HAP-1 (cell line): ENCODE measurements around the gene ZNF438.
"Not testable (repeated sequence)": the region's sequence is repeated elsewhere in the genome, so short reads cannot be mapped to it uniquely, and the experiment has no call there.

Source experiments
- DNase-seq, 2 experiments: peaks; one replicate each; pipeline ENCODE4 v3.0.0-alpha.2; 2016 to 2020; ENCODE audit warnings: low spot score in 2 of 2
- H3K27me3 ChIP-seq: fragments of 250-450 bp; sonication (Bioruptor Pico); 2 replicates; pipeline ENCODE4 v1.5.1; 2020; ENCODE audit warnings: low read depth, mild to moderate bottlenecking, moderate library complexity
- H3K36me3 ChIP-seq: fragments of 250-450 bp; sonication (Bioruptor Pico); replicated peaks from 2 replicates; pipeline ENCODE4 v1.5.1; 2020; ENCODE audit warnings: mild to moderate bottlenecking
- H3K4me1 ChIP-seq: fragments of 250-450 bp; sonication (Bioruptor Pico); 2 replicates; pipeline ENCODE4 v1.5.1; 2020; ENCODE audit warnings: mild to moderate bottlenecking
- H3K4me3 ChIP-seq: fragments of 250-450 bp; sonication (Bioruptor Pico); 2 replicates; pipeline ENCODE4 v1.5.1; 2020; ENCODE audit warnings: mild to moderate bottlenecking, moderate library complexity
- H3K9me3 ChIP-seq: fragments of 250-450 bp; sonication (Bioruptor Pico); 2 replicates; pipeline ENCODE4 v1.5.1; 2020; ENCODE audit warnings: mild to moderate bottlenecking, moderate library complexity
- in situ Hi-C: fragments of 300-500 bp; cut with MboI; formaldehyde crosslinking; loops from 3 replicates; pipeline ENCODE4 v1.14.3; 2020; ENCODE audit warnings: low sequenced_read_pairs, inconsistent platforms, mixed read lengths

The ZNF438 gene

GRCh38 chr10:30903397-30904138 lies 128.1 kb downstream of the ZNF438 start:
- Histone ChIP-seq H3K4me1 (no peaks in the 10 kb centered on the region), H3K27me3 (no peaks in the 10 kb centered on the region), H3K9me3 (no peaks in the 10 kb centered on the region), H3K36me3 (no peaks in the 10 kb centered on the region), H3K4me3 (no peak overlapping the region)
- no peak for DNase-seq
- in situ Hi-C loops: no loop called here

DNA sequence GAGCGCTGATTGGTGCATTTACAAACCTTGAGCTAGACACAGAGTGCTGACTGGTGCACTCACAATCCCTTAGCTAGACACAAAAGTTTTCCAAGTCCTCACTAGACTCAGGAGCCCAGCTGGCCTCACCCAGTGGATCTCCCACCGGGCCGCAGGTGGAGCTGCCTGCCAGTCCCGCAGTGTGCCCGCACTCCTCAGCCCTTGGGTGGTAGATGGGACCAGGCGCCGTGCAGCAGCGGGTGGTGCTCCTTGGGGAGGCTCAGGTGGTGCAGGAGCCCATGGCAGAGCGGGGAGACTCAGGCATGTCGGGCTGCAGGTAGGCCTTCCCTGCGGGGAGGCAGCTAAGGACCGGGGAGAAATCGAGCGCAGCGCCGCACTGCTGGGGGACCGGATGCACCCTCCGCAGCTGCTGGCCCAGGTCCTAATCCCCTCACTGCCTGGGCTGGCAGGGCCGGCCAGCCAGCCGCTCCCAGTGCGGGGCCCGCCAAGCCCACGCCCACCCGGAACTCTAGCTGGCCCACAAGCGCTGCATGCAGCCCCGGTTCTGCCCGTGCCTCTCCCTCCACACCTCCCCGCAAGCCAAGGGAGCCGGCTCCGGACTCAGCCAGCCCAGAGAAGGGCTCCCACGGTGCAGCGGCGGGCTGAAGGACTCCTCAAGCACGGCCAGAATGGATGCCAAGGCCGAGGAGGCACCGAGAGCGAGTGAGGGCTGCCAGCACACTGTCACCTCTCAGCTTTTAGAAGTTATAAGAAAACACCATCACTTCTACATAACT lies 128.9 kb downstream of the ZNF438 start:
- Histone ChIP-seq H3K9me3 (no peaks in the 10 kb centered on the region), H3K27me3 (no peaks in the 10 kb centered on the region), H3K36me3 (no peaks in the 10 kb centered on the region), H3K4me3 (no peak overlapping the region), H3K4me1 (no peaks in the 10 kb centered on the region)
- in situ Hi-C loops: no loop called here
- DNase-seq: no peak

DNA sequence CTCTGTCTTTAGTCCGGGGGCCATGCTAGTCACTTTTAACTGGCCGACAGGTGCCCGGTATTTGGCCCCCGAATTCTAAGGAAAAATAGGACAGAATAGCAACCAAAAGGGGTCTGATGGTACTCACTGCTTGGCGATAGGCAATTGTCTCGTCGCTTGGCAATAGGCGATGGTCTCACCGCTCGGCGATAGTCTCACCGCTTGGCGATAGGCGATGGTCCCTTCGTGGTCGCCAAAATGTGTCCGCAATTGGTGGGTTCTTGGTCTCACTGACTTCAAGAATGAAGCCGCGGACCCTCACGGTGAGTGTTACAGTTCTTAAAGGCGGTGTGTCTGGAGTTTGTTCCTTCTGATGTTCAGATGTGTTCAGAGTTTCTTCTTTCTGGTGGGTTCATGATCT lies 130.2 kb downstream of the ZNF438 start:
- H3K27me3 ChIP-seq, H3K36me3 ChIP-seq, H3K4me1 ChIP-seq, H3K4me3 ChIP-seq, in situ Hi-C loops, H3K9me3 ChIP-seq, DNase-seq: not testable (repeated sequence)

- in situ Hi-C loops: no loop called here
These were observed 132.7 kb downstream of the ZNF438 start for GRCh38 chr10:30898964-30899363.

GRCh38 chr10:30897547-30897946 lies 134.1 kb downstream of the ZNF438 start:
- in situ Hi-C loops: no loop called here
- H3K4me3 ChIP-seq: no peak overlapping the region
- no peaks in the 10 kb centered on the region for H3K9me3 ChIP-seq
- H3K4me1 ChIP-seq: no peaks in the 10 kb centered on the region
- no peaks in the 10 kb centered on the region for H3K27me3 ChIP-seq
- H3K36me3 ChIP-seq: no peaks in the 10 kb centered on the region
- DNase-seq: no peak

More at GRCh38 chr10:30898964-30899363, 132.7 kb downstream of the ZNF438 start:
- H3K4me3 ChIP-seq: no peak overlapping the region
- H3K4me1 ChIP-seq: no peaks in the 10 kb centered on the region
- DNase-seq: no peak
- no peaks in the 10 kb centered on the region for H3K27me3 ChIP-seq
- H3K9me3 ChIP-seq: no peaks in the 10 kb centered on the region
- no peaks in the 10 kb centered on the region for H3K36me3 ChIP-seq

GRCh38 chr10:30897048-30897447 lies 134.6 kb downstream of the ZNF438 start:
- DNase-seq: no peak
- no peaks in the 10 kb centered on the region for H3K27me3 ChIP-seq
- H3K4me1 ChIP-seq: no peaks in the 10 kb centered on the region
- H3K36me3 ChIP-seq: no peaks in the 10 kb centered on the region
- no peak overlapping the region for H3K4me3 ChIP-seq
- no peaks in the 10 kb centered on the region for H3K9me3 ChIP-seq
- in situ Hi-C loops: no loop called here

- no peaks in the 10 kb centered on the region for H3K27me3 ChIP-seq
- no peak overlapping the region for H3K4me3 ChIP-seq
- no peak for DNase-seq
- H3K36me3 ChIP-seq: no peaks in the 10 kb centered on the region
- no peaks in the 10 kb centered on the region for H3K9me3 ChIP-seq
- in situ Hi-C loops: no loop called here
- no peaks in the 10 kb centered on the region for H3K4me1 ChIP-seq
These were observed 137.4 kb downstream of the ZNF438 start for GRCh38 chr10:30894221-30894620.

- Histone ChIP-seq H3K9me3 (no peaks in the 10 kb centered on the region), H3K36me3 (no peaks in the 10 kb centered on the region), H3K27me3 (no peaks in the 10 kb centered on the region), H3K4me3 (no peak overlapping the region), H3K4me1 (no peaks in the 10 kb centered on the region)
- no peak for DNase-seq
- in situ Hi-C loops: no loop called here
These were observed 138.5 kb downstream of the ZNF438 start for GRCh38 chr10:30893208-30893607.

- no peaks in the 10 kb centered on the region for H3K27me3 ChIP-seq
- in situ Hi-C loops: no loop called here
- no peak for DNase-seq
- H3K4me1 ChIP-seq: no peaks in the 10 kb centered on the region
- no peaks in the 10 kb centered on the region for H3K36me3 ChIP-seq
- H3K4me3 ChIP-seq: no peak overlapping the region
- no peaks in the 10 kb centered on the region for H3K9me3 ChIP-seq
These were observed 143.8 kb downstream of the ZNF438 start for GRCh38 chr10:30887839-30888238.

DNA sequence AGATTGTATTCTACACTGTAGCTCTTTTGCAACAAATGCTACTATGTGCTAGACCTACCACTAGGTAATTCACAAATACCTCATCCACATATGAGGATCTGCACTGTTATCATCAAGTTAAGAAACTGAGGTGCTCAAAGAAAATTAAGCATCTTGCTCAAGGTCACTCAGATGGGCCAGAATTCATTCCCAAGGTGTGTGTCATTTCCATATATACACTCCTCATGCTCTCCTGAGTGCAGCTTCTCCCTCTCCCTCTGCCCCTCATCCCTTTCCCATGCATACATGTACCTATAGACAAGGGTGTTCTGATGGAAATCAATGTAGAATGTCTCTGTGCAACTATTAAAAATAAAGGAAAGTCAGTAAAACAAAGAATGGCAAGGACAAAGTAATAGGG lies 146.2 kb downstream of the ZNF438 start:
- H3K27me3 ChIP-seq: no peaks in the 10 kb centered on the region
- no peak overlapping the region for H3K4me3 ChIP-seq
- in situ Hi-C loops: no loop called here
- DNase-seq: no peak
- H3K9me3 ChIP-seq: no peaks in the 10 kb centered on the region
- no peaks in the 10 kb centered on the region for H3K4me1 ChIP-seq
- no peaks in the 10 kb centered on the region for H3K36me3 ChIP-seq

GRCh38 chr10:30883751-30884150 lies 147.9 kb downstream of the ZNF438 start:
- in situ Hi-C loops: no loop called here
- H3K9me3 ChIP-seq: no peaks in the 10 kb centered on the region

GRCh38 chr10:30883116-30883515 lies 148.5 kb downstream of the ZNF438 start:
- no peaks in the 10 kb centered on the region for H3K27me3 ChIP-seq
- no peak for DNase-seq
- H3K4me1 ChIP-seq: no peaks in the 10 kb centered on the region
- H3K36me3 ChIP-seq: no peaks in the 10 kb centered on the region
- no peak overlapping the region for H3K4me3 ChIP-seq
- no peaks in the 10 kb centered on the region for H3K9me3 ChIP-seq
- in situ Hi-C loops: no loop called here

More at GRCh38 chr10:30883751-30884150, 147.9 kb downstream of the ZNF438 start:
- Histone ChIP-seq H3K4me1 (no peaks in the 10 kb centered on the region), H3K36me3 (no peaks in the 10 kb centered on the region), H3K27me3 (no peaks in the 10 kb centered on the region), H3K4me3 (no peak overlapping the region)
- DNase-seq: no peak

DNA sequence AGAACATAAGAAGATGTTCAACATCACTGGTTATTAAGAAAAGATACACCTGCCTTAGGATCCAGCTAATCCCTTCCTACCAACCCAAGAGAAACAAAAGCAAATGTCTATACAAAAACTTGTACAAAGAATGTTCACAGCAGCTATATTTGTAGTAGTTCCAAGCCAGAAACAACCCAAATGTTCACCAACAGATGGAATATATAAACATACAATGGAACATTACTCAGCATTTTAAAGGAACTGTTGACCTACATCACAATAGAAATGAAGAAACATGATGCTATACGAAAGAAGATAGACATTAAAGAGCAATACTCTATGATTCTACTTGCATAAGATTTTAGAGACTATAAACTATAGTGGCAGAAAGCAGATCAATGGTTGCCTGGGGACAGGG lies 149.4 kb downstream of the ZNF438 start:
- Histone ChIP-seq H3K36me3 (no peaks in the 10 kb centered on the region), H3K4me3 (no peak overlapping the region), H3K4me1 (no peaks in the 10 kb centered on the region), H3K27me3 (no peaks in the 10 kb centered on the region), H3K9me3 (no peaks in the 10 kb centered on the region)
- no peak for DNase-seq
- in situ Hi-C loops: no loop called here

- in situ Hi-C loops: no loop called here
- Histone ChIP-seq H3K27me3 (no peaks in the 10 kb centered on the region), H3K4me3 (no peak overlapping the region), H3K4me1 (no peaks in the 10 kb centered on the region), H3K36me3 (no peaks in the 10 kb centered on the region), H3K9me3 (no peaks in the 10 kb centered on the region)
- DNase-seq: no peak
These were observed 152.7 kb downstream of the ZNF438 start for GRCh38 chr10:30878920-30879319.
